Progenitor cell of endocrine pancreas (in vitro differentiated cells): Measurements from ENCODE around the gene CLTCL1. TPM values are rescaled to one million over a fixed set of nuclear protein-coding genes. Genes with fewer than 3 reads are reported as not detected.

ENCODE experiments used
- DNase-seq: peaks from one replicate; pipeline ENCODE4 v3.0.0; 2021; ENCODE audit warnings: low spot score; ENCODE audit not compliant: unreplicated experiment
- H3K27ac Mint-ChIP-seq: 2 replicates; pipeline ENCODE4 v1.8.0; 2021; ENCODE audit warnings: mild to moderate bottlenecking, moderate library complexity, mixed read lengths
- H3K27me3 Mint-ChIP-seq: 2 replicates; pipeline ENCODE4 v1.8.0; 2021; ENCODE audit warnings: mixed read lengths
- H3K36me3 Mint-ChIP-seq: 2 replicates; pipeline ENCODE4 v1.8.0; 2022; ENCODE audit warnings: mixed read lengths; ENCODE audit not compliant: insufficient read depth
- H3K4me1 Mint-ChIP-seq: 2 replicates; pipeline ENCODE4 v1.8.0; 2021; ENCODE audit warnings: low read depth, mixed read lengths
- H3K4me3 Mint-ChIP-seq: 2 replicates; pipeline ENCODE4 v1.8.0; 2021; ENCODE audit warnings: low read depth, mild to moderate bottlenecking, moderate library complexity, mixed read lengths
- H3K9me3 Mint-ChIP-seq: 2 replicates; pipeline ENCODE4 v1.8.0; 2021; ENCODE audit warnings: low read depth, mixed read lengths
- total RNA-seq: library from RNA; stranded (reverse); gene quantifications from 2 replicates; pipeline ENCODE4 v1.2.1, GENCODE V29; 2021
- TF ChIP-seq, protein P1 (sequence below): fragments of 200-600 bp; sonication (generic); IDR thresholded peaks from one replicate; pipeline ENCODE4 v1.5.0; 2021; ENCODE audit warnings: antibody characterized with exemption, mild to moderate bottlenecking; ENCODE audit not compliant: unreplicated experiment

Gene CLTCL1
- total RNA-seq, 1 donor from 2014 or later: 6.6 TPM

DNA sequence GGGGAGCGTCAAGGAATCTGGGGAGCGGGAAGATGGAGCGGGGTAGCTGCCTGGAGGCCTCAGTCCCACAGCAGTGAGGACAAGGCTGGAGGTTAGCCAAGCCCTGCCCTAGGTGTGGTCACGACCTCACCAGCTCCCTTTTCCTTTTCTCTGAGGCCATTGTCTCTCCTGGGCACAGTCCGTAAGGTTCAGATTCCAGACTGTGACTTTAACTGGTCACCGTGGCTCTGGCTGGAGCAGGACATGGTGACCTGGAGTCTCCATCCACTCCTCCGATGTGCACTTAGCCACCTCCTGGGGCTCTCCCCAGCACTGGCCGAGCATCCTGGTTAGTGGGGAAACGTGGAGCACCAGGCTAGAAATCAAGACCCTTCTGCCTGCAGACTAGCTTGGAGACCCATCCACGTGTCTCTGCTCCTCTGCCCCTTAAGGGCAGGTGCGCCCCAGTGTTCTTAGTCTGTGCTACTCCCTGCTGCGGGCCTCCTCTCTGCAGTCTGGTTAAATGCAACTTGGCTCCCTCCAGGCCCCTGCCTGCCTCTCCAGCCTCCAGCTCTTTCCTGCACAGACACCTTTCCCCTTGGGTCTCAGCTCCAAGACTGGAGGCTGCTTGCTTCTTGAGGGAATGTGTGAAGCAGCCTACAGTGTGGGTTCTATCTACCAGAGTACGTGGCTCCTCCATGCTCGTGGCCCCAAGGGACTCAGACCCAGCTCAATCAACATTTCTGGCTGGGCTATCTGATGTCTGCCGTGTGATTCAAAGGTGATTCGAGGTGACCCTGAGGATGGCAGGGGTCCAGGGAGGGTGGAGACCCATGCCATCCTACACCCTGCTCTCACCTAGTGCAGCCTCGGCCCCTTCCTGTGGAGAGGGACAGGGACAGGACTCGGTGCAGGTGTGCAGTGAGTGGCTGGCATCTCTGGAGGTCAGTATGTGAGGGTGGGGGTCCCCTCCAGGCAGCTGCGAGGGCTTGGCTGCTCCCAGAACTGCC, 118.2 kb downstream of the CLTCL1 start:
- Mint-ChIP-seq H3K4me3 (peak overlapping the region; percentile 92), H3K27me3 (peaks cover 24% of the 10 kb centered on the region), H3K27ac (peak overlapping the region; percentile 45), H3K36me3 (peaks cover 2% of the 10 kb centered on the region), H3K9me3 (no peaks in the 10 kb centered on the region), H3K4me1 (peaks cover 34% of the 10 kb centered on the region)
- no peak for DNase-seq
- TF ChIP-seq, protein P1, sequence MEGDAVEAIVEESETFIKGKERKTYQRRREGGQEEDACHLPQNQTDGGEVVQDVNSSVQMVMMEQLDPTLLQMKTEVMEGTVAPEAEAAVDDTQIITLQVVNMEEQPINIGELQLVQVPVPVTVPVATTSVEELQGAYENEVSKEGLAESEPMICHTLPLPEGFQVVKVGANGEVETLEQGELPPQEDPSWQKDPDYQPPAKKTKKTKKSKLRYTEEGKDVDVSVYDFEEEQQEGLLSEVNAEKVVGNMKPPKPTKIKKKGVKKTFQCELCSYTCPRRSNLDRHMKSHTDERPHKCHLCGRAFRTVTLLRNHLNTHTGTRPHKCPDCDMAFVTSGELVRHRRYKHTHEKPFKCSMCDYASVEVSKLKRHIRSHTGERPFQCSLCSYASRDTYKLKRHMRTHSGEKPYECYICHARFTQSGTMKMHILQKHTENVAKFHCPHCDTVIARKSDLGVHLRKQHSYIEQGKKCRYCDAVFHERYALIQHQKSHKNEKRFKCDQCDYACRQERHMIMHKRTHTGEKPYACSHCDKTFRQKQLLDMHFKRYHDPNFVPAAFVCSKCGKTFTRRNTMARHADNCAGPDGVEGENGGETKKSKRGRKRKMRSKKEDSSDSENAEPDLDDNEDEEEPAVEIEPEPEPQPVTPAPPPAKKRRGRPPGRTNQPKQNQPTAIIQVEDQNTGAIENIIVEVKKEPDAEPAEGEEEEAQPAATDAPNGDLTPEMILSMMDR: no peak

DNA sequence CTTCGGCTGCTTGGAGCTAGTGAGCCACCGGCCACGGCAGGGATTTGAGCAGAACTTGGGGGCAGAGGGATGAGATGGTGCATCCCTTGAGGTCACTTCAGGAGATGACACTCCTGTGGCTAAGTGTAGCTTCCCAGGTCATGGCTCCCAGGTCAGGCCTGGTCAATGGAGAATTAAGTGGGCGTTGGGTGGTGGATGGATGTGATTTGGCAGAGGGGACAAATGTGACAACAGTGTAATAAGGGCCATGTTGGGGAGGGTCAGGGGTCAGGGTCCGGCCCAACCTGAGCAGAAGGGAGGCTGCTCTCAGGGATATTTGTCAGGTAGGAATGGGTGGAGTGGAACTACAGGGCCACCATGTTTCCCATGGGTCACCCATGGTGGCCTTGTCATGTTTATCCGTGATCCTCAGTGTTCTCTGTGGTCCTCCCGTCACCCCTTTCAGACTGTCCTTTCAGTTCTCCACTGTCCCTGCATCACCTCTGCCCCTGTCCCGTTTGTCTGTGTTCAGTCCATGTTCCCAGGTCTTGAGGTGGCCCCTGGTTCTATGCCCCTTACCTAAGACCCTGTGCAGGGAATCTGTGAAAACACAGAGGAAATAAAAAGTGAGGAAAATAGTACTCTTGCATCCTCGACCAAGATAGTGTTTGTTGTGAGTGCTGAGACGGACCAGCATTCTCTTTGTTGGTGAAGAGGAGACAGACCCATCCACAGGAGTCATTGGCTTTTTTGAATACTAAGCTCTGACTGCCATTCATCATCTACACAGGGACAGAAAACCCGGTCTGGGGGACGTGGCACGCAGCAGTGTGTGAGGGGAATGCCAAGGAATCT, 119.1 kb downstream of the CLTCL1 start:
- H3K9me3 Mint-ChIP-seq: no peaks in the 10 kb centered on the region
- H3K36me3 Mint-ChIP-seq: peaks cover 2% of the 10 kb centered on the region
- peaks cover 33% of the 10 kb centered on the region for H3K27me3 Mint-ChIP-seq
- peak overlapping the region; percentile 92 for H3K4me3 Mint-ChIP-seq
- DNase-seq: no peak
- H3K4me1 Mint-ChIP-seq: peaks cover 36% of the 10 kb centered on the region
- H3K27ac Mint-ChIP-seq: peak overlapping the region; percentile 96
- TF ChIP-seq, protein P1: no peak

DNA sequence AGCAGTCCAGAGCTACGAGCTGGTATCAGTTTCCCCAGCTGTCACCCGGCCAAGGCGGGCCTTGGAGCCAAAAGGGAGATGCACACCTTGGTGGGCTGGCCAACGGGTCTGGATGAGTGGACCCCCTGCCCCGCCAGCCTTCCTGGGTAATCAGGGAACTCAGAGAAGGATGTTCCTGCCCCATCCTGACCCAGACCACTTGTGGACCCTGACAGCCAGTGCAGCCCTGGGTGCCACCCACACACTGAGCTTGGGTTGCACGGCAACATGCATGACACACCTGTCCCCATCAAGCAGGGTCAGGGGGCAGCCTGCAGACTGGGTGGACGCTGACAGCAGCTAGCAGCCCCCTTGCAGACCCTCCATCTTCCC, 121.6 kb downstream of the CLTCL1 start:
- Mint-ChIP-seq H3K4me1 (peaks cover 30% of the 10 kb centered on the region), H3K36me3 (no peaks in the 10 kb centered on the region), H3K27ac (no peak overlapping the region), H3K27me3 (peaks cover 44% of the 10 kb centered on the region), H3K4me3 (peak overlapping the region; percentile 92), H3K9me3 (no peaks in the 10 kb centered on the region)
- TF ChIP-seq, protein P1: no peak
- DNase-seq: no peak

DNA sequence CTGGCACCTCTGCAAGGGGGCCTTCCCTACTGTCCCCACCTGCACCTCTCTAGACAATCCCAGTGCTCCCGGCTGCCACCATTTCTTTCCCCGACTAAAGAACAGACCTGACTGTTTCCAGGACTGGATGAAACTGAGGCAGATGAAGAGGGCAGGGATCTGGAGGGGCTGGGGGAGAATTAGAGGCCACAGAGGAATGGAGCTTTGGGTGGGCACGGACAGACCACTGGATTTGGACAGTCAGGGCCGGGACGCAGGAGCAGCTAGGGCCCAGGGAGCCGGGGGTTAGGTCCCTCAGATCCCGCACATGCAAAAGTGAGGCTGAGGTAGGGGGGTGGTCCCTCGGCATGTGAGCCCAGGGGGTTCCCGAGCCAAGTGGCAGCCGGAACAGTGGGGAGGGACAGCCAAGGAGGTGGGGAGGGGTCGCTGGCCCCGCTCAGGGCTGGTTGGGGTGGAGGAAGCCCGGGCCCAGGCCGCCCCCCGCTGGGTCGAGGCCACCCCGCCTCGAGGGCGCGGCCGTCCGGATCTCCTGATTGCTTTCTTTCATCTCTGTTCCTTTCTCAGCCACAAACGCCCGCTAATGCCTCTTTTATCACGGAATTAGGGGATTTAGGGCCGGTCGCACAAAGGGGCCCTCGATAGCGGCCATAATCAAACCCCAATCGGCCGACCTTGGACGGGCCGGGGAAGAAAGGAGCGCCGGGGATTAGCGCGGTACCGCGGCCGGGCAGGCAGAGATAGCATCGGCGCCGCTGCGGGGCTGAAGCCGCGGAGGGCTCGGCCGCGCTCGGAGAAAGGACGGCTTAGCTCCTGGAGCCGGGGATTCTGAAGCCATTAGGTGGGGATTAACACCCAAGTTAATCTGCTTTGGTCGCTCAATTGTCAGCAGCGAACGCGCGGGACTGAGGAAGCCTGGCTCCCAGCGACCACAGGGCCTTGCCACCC, 122.2 kb downstream of the CLTCL1 start:
- Mint-ChIP-seq H3K4me1 (peaks cover 30% of the 10 kb centered on the region), H3K36me3 (no peaks in the 10 kb centered on the region), H3K9me3 (no peaks in the 10 kb centered on the region), H3K4me3 (peak overlapping the region; percentile 50), H3K27me3 (peaks cover 48% of the 10 kb centered on the region), H3K27ac (no peak overlapping the region)
- no peak for DNase-seq
- TF ChIP-seq, protein P1: no peak
